ENCODE data around the gene PLCG2.

GRCh38 chr16:81807767-81808358, 28.8 kb downstream of the PLCG2 start:
- TF ChIP-seq, protein P1, sequence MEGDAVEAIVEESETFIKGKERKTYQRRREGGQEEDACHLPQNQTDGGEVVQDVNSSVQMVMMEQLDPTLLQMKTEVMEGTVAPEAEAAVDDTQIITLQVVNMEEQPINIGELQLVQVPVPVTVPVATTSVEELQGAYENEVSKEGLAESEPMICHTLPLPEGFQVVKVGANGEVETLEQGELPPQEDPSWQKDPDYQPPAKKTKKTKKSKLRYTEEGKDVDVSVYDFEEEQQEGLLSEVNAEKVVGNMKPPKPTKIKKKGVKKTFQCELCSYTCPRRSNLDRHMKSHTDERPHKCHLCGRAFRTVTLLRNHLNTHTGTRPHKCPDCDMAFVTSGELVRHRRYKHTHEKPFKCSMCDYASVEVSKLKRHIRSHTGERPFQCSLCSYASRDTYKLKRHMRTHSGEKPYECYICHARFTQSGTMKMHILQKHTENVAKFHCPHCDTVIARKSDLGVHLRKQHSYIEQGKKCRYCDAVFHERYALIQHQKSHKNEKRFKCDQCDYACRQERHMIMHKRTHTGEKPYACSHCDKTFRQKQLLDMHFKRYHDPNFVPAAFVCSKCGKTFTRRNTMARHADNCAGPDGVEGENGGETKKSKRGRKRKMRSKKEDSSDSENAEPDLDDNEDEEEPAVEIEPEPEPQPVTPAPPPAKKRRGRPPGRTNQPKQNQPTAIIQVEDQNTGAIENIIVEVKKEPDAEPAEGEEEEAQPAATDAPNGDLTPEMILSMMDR (IDR thresholded peaks at IDR 0.05; ENCODE audit: poor library complexity) = no peak
- TF ChIP-seq EZH2phosphoT487 (IDR thresholded peaks at IDR 0.05; ENCODE audit: low read depth, severe bottlenecking, unreplicated experiment) = no peak
